Astrocyte of the cerebellum (primary cell): ENCODE measurements around the gene TRIM13.

Experiments
- DNase-seq: peaks from one replicate; pipeline ENCODE4 v3.0.0-alpha.2; 2011; ENCODE audit warnings: low read depth
- H3K4me3 ChIP-seq: 2 replicates; pipeline ENCODE4 v1.5.1; 2011; ENCODE audit warnings: mild to moderate bottlenecking, low read depth, low read length, moderate library complexity
- in situ Hi-C: cut with HindIII; loops from 2 replicates; pipeline ENCODE4 v1.10.0; 2017; ENCODE audit warnings: low sequenced_read_pairs
- TF ChIP-seq, protein P1 (sequence below): IDR thresholded peaks from 2 replicates; pipeline ENCODE4 v1.5.1; 2012; ENCODE audit warnings: low read length, low read depth, moderate library complexity, mild to moderate bottlenecking; ENCODE audit errors: missing control alignments

TRIM13 gene

DNA sequence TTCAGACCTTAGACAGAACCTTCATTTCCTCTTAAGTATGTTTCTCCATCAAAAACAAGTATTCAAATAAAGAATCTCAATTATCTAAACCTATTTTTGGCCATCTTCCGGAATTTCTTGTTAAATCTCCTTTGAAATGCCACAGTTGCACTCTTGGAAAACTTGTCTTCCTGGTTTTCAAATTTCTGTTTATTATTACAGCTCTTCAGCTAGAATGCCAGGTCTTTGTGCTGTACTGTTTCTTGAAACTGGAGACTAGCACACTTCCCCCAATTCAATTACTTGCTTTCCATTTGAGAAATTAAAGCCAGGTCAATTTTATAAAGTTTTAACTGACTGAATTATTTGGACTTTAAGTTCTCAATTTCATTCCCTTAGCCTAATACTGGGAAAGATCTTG is 28.6 kb downstream of the TRIM13 start:
- H3K4me3 ChIP-seq: no peak overlapping the region
- in situ Hi-C loops: no loop called here
- DNase-seq: no peak
- TF ChIP-seq, protein P1, sequence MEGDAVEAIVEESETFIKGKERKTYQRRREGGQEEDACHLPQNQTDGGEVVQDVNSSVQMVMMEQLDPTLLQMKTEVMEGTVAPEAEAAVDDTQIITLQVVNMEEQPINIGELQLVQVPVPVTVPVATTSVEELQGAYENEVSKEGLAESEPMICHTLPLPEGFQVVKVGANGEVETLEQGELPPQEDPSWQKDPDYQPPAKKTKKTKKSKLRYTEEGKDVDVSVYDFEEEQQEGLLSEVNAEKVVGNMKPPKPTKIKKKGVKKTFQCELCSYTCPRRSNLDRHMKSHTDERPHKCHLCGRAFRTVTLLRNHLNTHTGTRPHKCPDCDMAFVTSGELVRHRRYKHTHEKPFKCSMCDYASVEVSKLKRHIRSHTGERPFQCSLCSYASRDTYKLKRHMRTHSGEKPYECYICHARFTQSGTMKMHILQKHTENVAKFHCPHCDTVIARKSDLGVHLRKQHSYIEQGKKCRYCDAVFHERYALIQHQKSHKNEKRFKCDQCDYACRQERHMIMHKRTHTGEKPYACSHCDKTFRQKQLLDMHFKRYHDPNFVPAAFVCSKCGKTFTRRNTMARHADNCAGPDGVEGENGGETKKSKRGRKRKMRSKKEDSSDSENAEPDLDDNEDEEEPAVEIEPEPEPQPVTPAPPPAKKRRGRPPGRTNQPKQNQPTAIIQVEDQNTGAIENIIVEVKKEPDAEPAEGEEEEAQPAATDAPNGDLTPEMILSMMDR: no peak

DNA sequence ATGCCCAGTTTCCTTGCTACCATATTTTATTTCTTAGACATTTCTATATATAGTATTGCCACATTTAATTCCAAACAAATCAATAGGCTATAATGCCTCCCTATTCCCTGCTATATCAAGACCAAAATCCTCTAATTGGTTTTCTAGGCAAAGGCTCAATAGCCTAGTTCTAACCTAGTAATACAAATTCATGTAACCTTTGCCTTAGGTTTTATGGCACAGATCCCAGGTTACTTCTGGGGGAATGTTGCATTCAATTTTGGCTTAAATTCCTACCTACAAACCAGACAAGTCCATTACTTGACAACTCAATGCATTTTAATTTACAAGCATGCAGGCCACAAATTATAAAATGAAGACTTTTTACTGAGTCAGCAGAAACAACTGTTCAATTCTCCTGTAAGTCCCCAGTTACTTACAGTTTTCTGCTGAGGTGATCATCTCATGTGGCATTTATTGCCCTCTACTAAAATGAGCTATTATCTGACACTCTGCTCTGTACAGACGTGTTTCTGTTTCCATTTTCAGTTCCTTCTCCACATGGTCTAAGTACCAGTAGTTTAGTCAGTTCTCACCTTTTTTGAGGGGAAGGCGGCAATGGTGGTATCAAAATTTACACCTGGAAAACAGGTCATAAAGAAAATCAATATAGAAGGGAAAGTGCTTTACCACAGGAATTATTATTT is 30.1 kb downstream of the TRIM13 start:
- in situ Hi-C loops: no loop called here
- no peak for DNase-seq
- H3K4me3 ChIP-seq: no peak overlapping the region
- TF ChIP-seq, protein P1: no peak

DNA sequence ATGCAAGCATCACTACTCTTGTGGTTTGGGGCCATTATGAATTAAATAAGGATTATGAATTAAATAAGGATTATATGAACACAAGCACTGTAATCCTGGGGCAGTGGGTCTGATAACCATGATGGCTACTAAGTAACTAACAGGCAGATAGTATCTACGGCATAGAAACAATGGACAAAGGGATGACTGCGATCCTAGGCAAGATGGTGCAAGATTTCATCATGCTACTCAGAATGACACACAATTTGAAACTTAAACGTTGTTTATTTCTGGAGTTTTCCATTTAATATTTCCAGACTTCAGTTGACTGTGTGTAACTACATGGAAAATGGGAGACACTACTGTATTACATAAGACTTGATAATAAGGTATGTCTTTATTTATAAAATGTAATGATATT is 33.5 kb downstream of the TRIM13 start:
- TF ChIP-seq, protein P1: no peak

DNA sequence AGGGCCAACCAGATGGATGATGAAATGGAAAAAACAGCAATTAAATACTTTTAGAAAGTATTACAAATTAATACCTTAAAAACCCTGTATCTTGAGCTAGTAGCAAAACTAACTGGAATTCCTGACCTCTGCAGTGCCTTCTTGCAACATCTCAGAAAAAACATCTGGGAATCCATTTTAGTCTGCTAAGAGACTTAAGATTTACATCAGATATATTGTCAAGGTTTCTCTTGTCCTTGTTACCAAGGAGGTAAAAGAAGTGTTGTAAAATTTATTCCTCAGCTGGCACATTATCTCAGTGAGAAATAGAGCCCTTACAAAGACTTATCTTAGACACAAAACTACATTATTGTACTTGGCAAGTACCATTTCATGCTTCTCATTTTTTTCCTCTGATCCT is 36.9 kb downstream of the TRIM13 start:
- no peak overlapping the region for H3K4me3 ChIP-seq
- in situ Hi-C loops: no loop called here
- TF ChIP-seq, protein P1: no peak
- DNase-seq: no peak

More for the DNA sequence above, 33.5 kb downstream of the TRIM13 start:
- H3K4me3 ChIP-seq: no peak overlapping the region
- in situ Hi-C loops: no loop called here
- DNase-seq: no peak

DNA sequence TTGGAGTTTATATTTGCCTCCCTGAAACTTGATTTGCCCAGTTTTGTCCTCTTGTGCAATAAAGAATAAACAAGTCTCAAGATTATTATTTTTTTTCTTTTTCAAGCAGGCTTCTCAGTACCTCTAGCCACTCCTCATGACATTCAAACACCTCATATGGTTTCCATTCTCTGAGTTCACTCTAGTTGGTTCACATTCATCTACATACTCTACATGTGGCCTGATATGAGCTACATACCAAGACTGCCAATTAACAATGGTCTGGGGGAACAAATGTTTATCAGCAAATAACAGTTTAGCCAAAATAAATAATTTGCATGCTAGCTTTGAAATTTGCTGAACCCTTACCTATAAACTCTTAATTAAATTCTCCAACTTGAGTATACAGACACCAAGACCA is 40.9 kb downstream of the TRIM13 start:
- in situ Hi-C loops: no loop called here
- TF ChIP-seq, protein P1: no peak
- H3K4me3 ChIP-seq: no peak overlapping the region
- DNase-seq: no peak

DNA sequence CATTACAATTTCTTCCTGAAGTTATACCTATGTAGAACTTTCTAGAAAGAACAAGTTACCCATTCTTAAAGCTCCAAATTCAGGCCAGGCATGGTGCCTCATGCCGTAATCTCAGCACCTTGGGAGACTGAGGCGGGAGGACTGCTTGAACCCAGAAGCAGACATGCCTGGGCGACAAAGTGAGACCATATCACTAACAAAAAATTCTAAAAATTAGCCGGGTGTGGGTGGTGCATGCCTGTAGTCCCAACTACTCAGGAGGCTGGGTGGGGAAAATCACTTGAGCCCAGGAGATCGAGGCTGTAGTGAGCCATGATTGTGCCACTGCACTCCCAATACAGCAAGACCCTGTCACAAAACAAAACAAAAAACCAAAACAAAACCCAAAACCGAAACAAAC is 41.4 kb downstream of the TRIM13 start:
- TF ChIP-seq, protein P1: no peak
- in situ Hi-C loops: no loop called here
- no peak overlapping the region for H3K4me3 ChIP-seq
- no peak for DNase-seq
